Head of caudate nucleus (tissue), 42 donors: ENCODE measurements around the gene MRPL50.
"Not testable (repeated sequence)": the region's sequence is repeated elsewhere in the genome, so short reads cannot be mapped to it uniquely, and the experiment has no call there.

ENCODE experiments used
- DNase-seq, 42 donors: peaks; one replicate each; pipeline versions ENCODE4 v3.0.0 to v3.0.0-alpha.2; 2020 to 2021; ENCODE audit warnings: mixed read lengths in 7 of 42
- intact Hi-C: fragments of 100-400 bp; cut with DNase I; formaldehyde crosslinking; loops from one replicate; pipeline ENCODE4 v1.15.0; 2022

MRPL50 gene

GRCh38 chr9:101384873-101385536 lies 13.4 kb downstream of the MRPL50 start, which contains the start of gene BAAT:
Gene BAAT, minus strand, starts transcription at chr9:101385006. Its CDS starts 13,602 bp downstream, at chr9:101371404.
- DNase-seq = not testable (repeated sequence)
- intact Hi-C loops = loop anchor here (10.0 kb wide), 2 partner anchors 70 to 140 kb away; no protein-coding TSS in a partner anchor

GRCh38 chr9:101383361-101383760 lies 15.1 kb downstream of the MRPL50 start:
- intact Hi-C loops = loop anchor here (10.0 kb wide), 2 partner anchors 69 to 139 kb away; no protein-coding TSS in a partner anchor
- no peak for DNase-seq

- intact Hi-C loops = loop anchor here (10.0 kb wide), 2 partner anchors 67 to 137 kb away; no protein-coding TSS in a partner anchor
- DNase-seq = no peak
Observed at GRCh38 chr9:101381833-101382342, 16.5 kb downstream of the MRPL50 start.

GRCh38 chr9:101381118-101381517 lies 17.3 kb downstream of the MRPL50 start:
- intact Hi-C loops = loop anchor here (10.0 kb wide), 2 partner anchors 66 to 136 kb away; no protein-coding TSS in a partner anchor
- no peak for DNase-seq

- intact Hi-C loops = loop anchor here (10.0 kb wide), 2 partner anchors 65 to 135 kb away; no protein-coding TSS in a partner anchor
- no peak for DNase-seq
Observed at GRCh38 chr9:101380295-101380694, 18.1 kb downstream of the MRPL50 start.

GRCh38 chr9:101376111-101376848 lies 22.1 kb downstream of the MRPL50 start:
- intact Hi-C loops = no loop called here
- peak in 16 of 42 donors; percentile 2 to 48 (median 21) for DNase-seq

- DNase-seq = no peak
- intact Hi-C loops = no loop called here
Observed at GRCh38 chr9:101375546-101375945, 22.9 kb downstream of the MRPL50 start.

GRCh38 chr9:101372327-101373118 lies 25.9 kb downstream of the MRPL50 start:
- intact Hi-C loops = no loop called here
- no peak for DNase-seq

GRCh38 chr9:101371813-101372212 lies 26.6 kb downstream of the MRPL50 start:
- intact Hi-C loops = no loop called here
- DNase-seq = no peak

GRCh38 chr9:101369884-101370531 lies 28.4 kb downstream of the MRPL50 start:
- intact Hi-C loops = no loop called here
- no peak for DNase-seq

GRCh38 chr9:101369286-101369685 lies 29.1 kb downstream of the MRPL50 start:
- intact Hi-C loops = no loop called here
- DNase-seq = no peak

- no peak for DNase-seq
- intact Hi-C loops = no loop called here
Observed at GRCh38 chr9:101367323-101367722, 31.1 kb downstream of the MRPL50 start.

- DNase-seq = no peak
- intact Hi-C loops = no loop called here
Observed at GRCh38 chr9:101366038-101366756, 32.2 kb downstream of the MRPL50 start.

- DNase-seq = no peak
Observed at GRCh38 chr9:101365181-101365580, 33.2 kb downstream of the MRPL50 start.

GRCh38 chr9:101362450-101362849 lies 36.0 kb downstream of the MRPL50 start:
- intact Hi-C loops = no loop called here
- no peak for DNase-seq

More at GRCh38 chr9:101365181-101365580, 33.2 kb downstream of the MRPL50 start:
- intact Hi-C loops = no loop called here

- no peak for DNase-seq
- intact Hi-C loops = no loop called here
Observed at GRCh38 chr9:101360647-101361046, 37.8 kb downstream of the MRPL50 start.

GRCh38 chr9:101359679-101360078 lies 38.7 kb downstream of the MRPL50 start:
- intact Hi-C loops = no loop called here
- no peak for DNase-seq

GRCh38 chr9:101356619-101357018 lies 41.8 kb downstream of the MRPL50 start:
- no peak for DNase-seq
- intact Hi-C loops = no loop called here
